Type B pancreatic cell (in vitro differentiated cells): ENCODE results near the gene KIZ. TPM values are rescaled to one million over a fixed set of nuclear protein-coding genes. Genes with fewer than 3 reads are reported as not detected.

ENCODE experiments used
- DNase-seq: peaks from one replicate; pipeline ENCODE4 v3.0.0; 2021; ENCODE audit warnings: mixed read lengths; ENCODE audit not compliant: unreplicated experiment; ENCODE audit errors: extremely low spot score
- H3K27ac Mint-ChIP-seq: 2 replicates; pipeline ENCODE4 v1.8.0; 2021; ENCODE audit warnings: mild to moderate bottlenecking, mixed read lengths
- H3K27me3 Mint-ChIP-seq: 2 replicates; pipeline ENCODE4 v1.8.0; 2021; ENCODE audit warnings: mixed read lengths
- H3K36me3 Mint-ChIP-seq: 2 replicates; pipeline ENCODE4 v1.8.0; 2021; ENCODE audit warnings: mixed read lengths
- H3K4me1 Mint-ChIP-seq: one replicate; pipeline ENCODE4 v1.8.0; 2021; ENCODE audit warnings: mixed read lengths; ENCODE audit not compliant: unreplicated experiment
- H3K4me3 Mint-ChIP-seq: 2 replicates; pipeline ENCODE4 v1.8.0; 2021; ENCODE audit warnings: mild to moderate bottlenecking, mixed read lengths
- H3K9me3 Mint-ChIP-seq: 2 replicates; pipeline ENCODE4 v1.8.0; 2021; ENCODE audit warnings: mixed read lengths
- CTCF ChIP-seq: fragments of 200-600 bp; sonication (generic); conservative IDR thresholded peaks from 2 replicates; pipeline ENCODE4 v1.5.0; 2021; ENCODE audit warnings: antibody characterized with exemption, mild to moderate bottlenecking
- total RNA-seq: library from RNA; stranded (reverse); gene quantifications from 2 replicates; pipeline ENCODE4 v1.2.1, GENCODE V29; 2021; ENCODE audit warnings: low replicate concordance

KIZ gene
- total RNA-seq, 1 donor from 2014 or later: 15.5 TPM

GRCh38 chr20:21224217-21224616 is 98.3 kb downstream of the KIZ start:
- no peak overlapping the region for H3K4me3 Mint-ChIP-seq
- H3K36me3 Mint-ChIP-seq: peaks cover 4% of the 10 kb centered on the region
- DNase-seq: no peak
- TF ChIP-seq CTCF: no peak
- peaks cover 16% of the 10 kb centered on the region for H3K27me3 Mint-ChIP-seq
- H3K4me1 Mint-ChIP-seq: no peaks in the 10 kb centered on the region
- no peaks in the 10 kb centered on the region for H3K9me3 Mint-ChIP-seq
- H3K27ac Mint-ChIP-seq: no peak overlapping the region

GRCh38 chr20:21225215-21225947 is 99.5 kb downstream of the KIZ start:
- TF ChIP-seq CTCF: no peak
- no peak overlapping the region for H3K4me3 Mint-ChIP-seq
- H3K27me3 Mint-ChIP-seq: peaks cover 16% of the 10 kb centered on the region
- no peak overlapping the region for H3K27ac Mint-ChIP-seq
- H3K36me3 Mint-ChIP-seq: peaks cover 4% of the 10 kb centered on the region
- no peak for DNase-seq
- H3K9me3 Mint-ChIP-seq: no peaks in the 10 kb centered on the region
- no peaks in the 10 kb centered on the region for H3K4me1 Mint-ChIP-seq

GRCh38 chr20:21228511-21228910 is 102.6 kb downstream of the KIZ start:
- H3K9me3 Mint-ChIP-seq: no peaks in the 10 kb centered on the region
- TF ChIP-seq CTCF: no peak
- DNase-seq: no peak
- H3K4me1 Mint-ChIP-seq: no peaks in the 10 kb centered on the region
- peaks cover 4% of the 10 kb centered on the region for H3K36me3 Mint-ChIP-seq
- no peak overlapping the region for H3K4me3 Mint-ChIP-seq
- H3K27ac Mint-ChIP-seq: no peak overlapping the region
- H3K27me3 Mint-ChIP-seq: peaks cover 16% of the 10 kb centered on the region

- no peak overlapping the region for H3K27ac Mint-ChIP-seq
- H3K27me3 Mint-ChIP-seq: peaks cover 16% of the 10 kb centered on the region
- DNase-seq: no peak
Measured at GRCh38 chr20:21229163-21229562, 103.3 kb downstream of the KIZ start.

GRCh38 chr20:21230220-21230619 is 104.3 kb downstream of the KIZ start:
- peaks cover 4% of the 10 kb centered on the region for H3K36me3 Mint-ChIP-seq
- no peak overlapping the region for H3K27ac Mint-ChIP-seq
- DNase-seq: no peak
- H3K4me3 Mint-ChIP-seq: no peak overlapping the region
- TF ChIP-seq CTCF: no peak
- H3K27me3 Mint-ChIP-seq: peaks cover 16% of the 10 kb centered on the region
- H3K9me3 Mint-ChIP-seq: no peaks in the 10 kb centered on the region
- H3K4me1 Mint-ChIP-seq: no peaks in the 10 kb centered on the region

More at GRCh38 chr20:21229163-21229562, 103.3 kb downstream of the KIZ start:
- no peak overlapping the region for H3K4me3 Mint-ChIP-seq
- no peak for TF ChIP-seq CTCF
- H3K4me1 Mint-ChIP-seq: no peaks in the 10 kb centered on the region
- H3K9me3 Mint-ChIP-seq: no peaks in the 10 kb centered on the region
- H3K36me3 Mint-ChIP-seq: peaks cover 4% of the 10 kb centered on the region
